ENCODE results near the gene FNDC7.

DNA sequence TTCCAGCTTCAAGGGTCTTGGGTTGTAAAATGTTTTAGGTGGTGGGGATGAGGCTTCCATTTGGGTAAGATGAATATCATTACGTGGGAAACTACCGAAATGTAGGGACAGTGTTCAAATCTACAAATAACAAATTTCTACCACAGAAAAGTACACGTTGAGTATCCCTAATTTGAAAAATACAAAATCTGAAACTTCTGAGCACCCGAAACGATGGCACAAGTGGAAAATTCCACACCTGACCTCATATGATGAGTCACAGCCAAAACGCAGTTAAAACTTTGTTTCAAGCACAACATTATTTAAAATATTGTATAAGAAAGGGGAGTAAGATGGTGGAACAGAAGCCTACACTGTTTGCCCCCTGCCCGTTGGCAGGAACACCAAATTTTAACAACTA is 43.0 kb upstream of the FNDC7 start:
- TF ChIP-seq, protein P1, sequence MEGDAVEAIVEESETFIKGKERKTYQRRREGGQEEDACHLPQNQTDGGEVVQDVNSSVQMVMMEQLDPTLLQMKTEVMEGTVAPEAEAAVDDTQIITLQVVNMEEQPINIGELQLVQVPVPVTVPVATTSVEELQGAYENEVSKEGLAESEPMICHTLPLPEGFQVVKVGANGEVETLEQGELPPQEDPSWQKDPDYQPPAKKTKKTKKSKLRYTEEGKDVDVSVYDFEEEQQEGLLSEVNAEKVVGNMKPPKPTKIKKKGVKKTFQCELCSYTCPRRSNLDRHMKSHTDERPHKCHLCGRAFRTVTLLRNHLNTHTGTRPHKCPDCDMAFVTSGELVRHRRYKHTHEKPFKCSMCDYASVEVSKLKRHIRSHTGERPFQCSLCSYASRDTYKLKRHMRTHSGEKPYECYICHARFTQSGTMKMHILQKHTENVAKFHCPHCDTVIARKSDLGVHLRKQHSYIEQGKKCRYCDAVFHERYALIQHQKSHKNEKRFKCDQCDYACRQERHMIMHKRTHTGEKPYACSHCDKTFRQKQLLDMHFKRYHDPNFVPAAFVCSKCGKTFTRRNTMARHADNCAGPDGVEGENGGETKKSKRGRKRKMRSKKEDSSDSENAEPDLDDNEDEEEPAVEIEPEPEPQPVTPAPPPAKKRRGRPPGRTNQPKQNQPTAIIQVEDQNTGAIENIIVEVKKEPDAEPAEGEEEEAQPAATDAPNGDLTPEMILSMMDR (IDR thresholded peaks at IDR 0.05): no peak
- no peak for TF ChIP-seq POLR2A (IDR thresholded peaks at IDR 0.05)

All from uterus (tissue), 2 donors.